Uterus (tissue), 4 donors: Measurements from ENCODE around the gene HPDL. TPM values are rescaled to one million over a fixed set of nuclear protein-coding genes. Genes with fewer than 3 reads are reported as not detected.
A peak's percentile ranks its signal among the peaks of the same experiment; 100 is the strongest.
"Not testable (repeated sequence)": the region's sequence is repeated elsewhere in the genome, so short reads cannot be mapped to it uniquely, and the experiment has no call there.

Experiments
- DNase-seq, 2 donors: peaks; one replicate each; pipeline ENCODE4 v3.0.0-alpha.2; 2019 to 2020
- H3K27ac ChIP-seq, 2 donors: fragments of 200-600 bp; sonication (generic); 1 replicate in 1 of 2; 2 replicates in 1 of 2; pipeline ENCODE4 v1.5.1; 2016 to 2018
- H3K27me3 ChIP-seq, 2 donors: fragments of 200-600 bp; sonication (generic); one replicate each; pipeline ENCODE4 v1.5.1; 2018 to 2019; ENCODE audit warnings: control low read depth in 1 of 2
- H3K36me3 ChIP-seq, 2 donors: fragments of 200-600 bp; sonication (generic); one replicate each; pipeline ENCODE4 v1.5.1; 2019; ENCODE audit warnings: control low read depth in 1 of 2
- H3K4me1 ChIP-seq, 2 donors: fragments of 200-600 bp; sonication (generic); one replicate each; pipeline ENCODE4 v1.5.1; 2018 to 2019; ENCODE audit warnings: control low read depth in 1 of 2
- H3K4me3 ChIP-seq, 2 donors: fragments of 200-600 bp; sonication (generic); 1 replicate in 1 of 2; 2 replicates in 1 of 2; pipeline ENCODE4 v1.5.1; 2018 to 2019; ENCODE audit warnings: mild to moderate bottlenecking in 1 of 2
- H3K9me3 ChIP-seq, 2 donors: fragments of 200-600 bp; sonication (generic); one replicate each; pipeline ENCODE4 v1.5.1; 2019; ENCODE audit warnings: control low read depth in 1 of 2
- CTCF ChIP-seq, 4 experiments: fragments of 200-600 bp in 2 of 4; fragments of 450-650 bp in 2 of 4; sonication (generic) in 2 of 4; IDR thresholded peaks; one replicate each; pipeline ENCODE4 v1.5.1; 2016 to 2019; ENCODE audit warnings: antibody characterized with exemption in 4 of 4, mild to moderate bottlenecking in 2 of 4, moderate library complexity in 1 of 4
- POLR2A ChIP-seq, 2 donors: fragments of 450-650 bp; IDR thresholded peaks; one replicate each; pipeline ENCODE4 v1.6.1; 2016; ENCODE audit warnings: antibody characterized with exemption in 2 of 2, mild to moderate bottlenecking in 1 of 2, moderate library complexity in 1 of 2
- intact Hi-C: fragments of 100-400 bp; cut with DNase I; formaldehyde crosslinking; loops from one replicate; pipeline ENCODE4 v1.15.1; 2023; ENCODE audit warnings: low total_unique reads
- total RNA-seq, 4 donors: library from RNA; depleted of rRNA in 3 of 4; stranded (reverse); fragments of >200 nt in 3 of 4; gene quantifications; one replicate each; pipeline versions ENCODE4 v1.1.0 to v1.2.4, GENCODE V29; 2014 to 2023
- donor health status: DM: yes; HTN: yes; CAD: no.

HPDL gene
- total RNA-seq, 4 donors from 2014 or later: 0.46 to 1.4 TPM; not detected in 2

- H3K4me1 ChIP-seq, H3K27me3 ChIP-seq, intact Hi-C loops, H3K9me3 ChIP-seq, H3K36me3 ChIP-seq: not testable (repeated sequence)
- TF ChIP-seq CTCF (IDR thresholded peaks at IDR 0.05): peak in 1 of 4 experiments; percentile 13
- peak; percentile 38 to 60 for DNase-seq
- peak overlapping the region in 1 of 2 donors; percentile 10 for H3K4me3 ChIP-seq
- H3K27ac ChIP-seq: peak overlapping the region; percentile 66 to 88
These were observed 34.3 kb downstream of the HPDL start for GRCh38 chr1:45360981-45361380.

GRCh38 chr1:45364294-45364693 lies 37.6 kb downstream of the HPDL start:
- intact Hi-C loops: no loop called here
- H3K4me3 ChIP-seq: no peak overlapping the region
- H3K27ac ChIP-seq: no peak overlapping the region
- H3K27me3 ChIP-seq: no peaks in the 10 kb centered on the region
- no peak for DNase-seq
- peaks cover 0 to 9% of the 10 kb centered on the region in 2 donors for H3K4me1 ChIP-seq
- TF ChIP-seq CTCF (IDR thresholded peaks at IDR 0.05) (no peak), POLR2A (IDR thresholded peaks at IDR 0.05) (no peak)
- no peaks in the 10 kb centered on the region for H3K9me3 ChIP-seq
- H3K36me3 ChIP-seq: no peaks in the 10 kb centered on the region

- H3K36me3 ChIP-seq: no peaks in the 10 kb centered on the region
- intact Hi-C loops: no loop called here
- H3K4me1 ChIP-seq: peaks cover 0 to 9% of the 10 kb centered on the region in 2 donors
- TF ChIP-seq POLR2A (IDR thresholded peaks at IDR 0.05) (no peak), CTCF (IDR thresholded peaks at IDR 0.05) (no peak)
- DNase-seq: no peak
- no peak overlapping the region for H3K27ac ChIP-seq
- H3K27me3 ChIP-seq: no peaks in the 10 kb centered on the region
- H3K4me3 ChIP-seq: no peak overlapping the region
- no peaks in the 10 kb centered on the region for H3K9me3 ChIP-seq
These were observed 38.4 kb downstream of the HPDL start for GRCh38 chr1:45365051-45365450.

GRCh38 chr1:45370575-45370974 lies 43.9 kb downstream of the HPDL start:
- H3K27me3 ChIP-seq: no peaks in the 10 kb centered on the region
- H3K4me1 ChIP-seq: no peaks in the 10 kb centered on the region
- H3K27ac ChIP-seq: no peak overlapping the region
- H3K4me3 ChIP-seq: no peak overlapping the region
- TF ChIP-seq POLR2A (IDR thresholded peaks at IDR 0.05) (no peak), CTCF (IDR thresholded peaks at IDR 0.05) (no peak)
- intact Hi-C loops: no loop called here
- no peak for DNase-seq
- H3K36me3 ChIP-seq: no peaks in the 10 kb centered on the region
- H3K9me3 ChIP-seq: no peaks in the 10 kb centered on the region

GRCh38 chr1:45373573-45373972 lies 46.9 kb downstream of the HPDL start:
- no peaks in the 10 kb centered on the region for H3K36me3 ChIP-seq
- TF ChIP-seq POLR2A (IDR thresholded peaks at IDR 0.05) (no peak), CTCF (IDR thresholded peaks at IDR 0.05) (no peak)
- H3K9me3 ChIP-seq: no peaks in the 10 kb centered on the region
- intact Hi-C loops: no loop called here
- DNase-seq: no peak
- no peaks in the 10 kb centered on the region for H3K4me1 ChIP-seq
- H3K4me3 ChIP-seq: no peak overlapping the region
- no peaks in the 10 kb centered on the region for H3K27me3 ChIP-seq
- H3K27ac ChIP-seq: no peak overlapping the region
